ENCODE data around the gene SLC7A9. TPM values are rescaled to one million over a fixed set of nuclear protein-coding genes. Genes with fewer than 3 reads are reported as not detected.

Gene SLC7A9
- total RNA-seq, 1 experiment from 2014 or later: 0.11 TPM

DNA sequence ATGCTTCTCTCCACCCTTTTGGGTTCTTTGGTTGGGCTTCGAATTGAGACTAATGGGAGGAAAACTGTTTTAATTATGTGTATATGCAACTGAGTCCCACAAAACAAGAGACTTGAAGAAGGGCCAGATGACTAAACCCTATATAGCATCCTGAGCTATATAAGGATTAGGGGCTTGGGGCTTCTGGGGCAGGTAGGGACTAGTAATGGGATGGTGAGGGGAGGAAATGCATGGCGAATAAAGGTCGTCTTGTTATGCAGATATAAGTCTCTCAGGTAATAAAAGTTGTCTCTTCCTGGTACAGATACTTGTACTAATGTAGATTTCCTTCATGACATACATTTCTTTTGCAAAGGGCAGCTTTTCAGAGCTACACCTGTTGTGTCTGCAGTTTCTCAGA lies 2.8 kb upstream of the SLC7A9 start:
- no peak for ATAC-seq
- H3K9me3 Mint-ChIP-seq: peaks cover 8% of the 10 kb centered on the region
- H3K27me3 Mint-ChIP-seq (ENCODE audit: low read depth): no peaks in the 10 kb centered on the region
- H3K4me3 Mint-ChIP-seq: no peak overlapping the region
- ChIA-PET CTCF (no interaction called here), POLR2A (no interaction called here)
- TF ChIP-seq, protein P1, sequence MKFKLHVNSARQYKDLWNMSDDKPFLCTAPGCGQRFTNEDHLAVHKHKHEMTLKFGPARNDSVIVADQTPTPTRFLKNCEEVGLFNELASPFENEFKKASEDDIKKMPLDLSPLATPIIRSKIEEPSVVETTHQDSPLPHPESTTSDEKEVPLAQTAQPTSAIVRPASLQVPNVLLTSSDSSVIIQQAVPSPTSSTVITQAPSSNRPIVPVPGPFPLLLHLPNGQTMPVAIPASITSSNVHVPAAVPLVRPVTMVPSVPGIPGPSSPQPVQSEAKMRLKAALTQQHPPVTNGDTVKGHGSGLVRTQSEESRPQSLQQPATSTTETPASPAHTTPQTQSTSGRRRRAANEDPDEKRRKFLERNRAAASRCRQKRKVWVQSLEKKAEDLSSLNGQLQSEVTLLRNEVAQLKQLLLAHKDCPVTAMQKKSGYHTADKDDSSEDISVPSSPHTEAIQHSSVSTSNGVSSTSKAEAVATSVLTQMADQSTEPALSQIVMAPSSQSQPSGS (CRISPR knock-in tag; IDR thresholded peaks at IDR 0.05; ENCODE audit: borderline replicate concordance, low read depth): no peak
- no peak for TF ChIP-seq CREM (CRISPR knock-in tag; IDR thresholded peaks at IDR 0.05)
- TF ChIP-seq JAZF1 (CRISPR knock-in tag; IDR thresholded peaks at IDR 0.05): no peak
- TF ChIP-seq, protein P2, sequence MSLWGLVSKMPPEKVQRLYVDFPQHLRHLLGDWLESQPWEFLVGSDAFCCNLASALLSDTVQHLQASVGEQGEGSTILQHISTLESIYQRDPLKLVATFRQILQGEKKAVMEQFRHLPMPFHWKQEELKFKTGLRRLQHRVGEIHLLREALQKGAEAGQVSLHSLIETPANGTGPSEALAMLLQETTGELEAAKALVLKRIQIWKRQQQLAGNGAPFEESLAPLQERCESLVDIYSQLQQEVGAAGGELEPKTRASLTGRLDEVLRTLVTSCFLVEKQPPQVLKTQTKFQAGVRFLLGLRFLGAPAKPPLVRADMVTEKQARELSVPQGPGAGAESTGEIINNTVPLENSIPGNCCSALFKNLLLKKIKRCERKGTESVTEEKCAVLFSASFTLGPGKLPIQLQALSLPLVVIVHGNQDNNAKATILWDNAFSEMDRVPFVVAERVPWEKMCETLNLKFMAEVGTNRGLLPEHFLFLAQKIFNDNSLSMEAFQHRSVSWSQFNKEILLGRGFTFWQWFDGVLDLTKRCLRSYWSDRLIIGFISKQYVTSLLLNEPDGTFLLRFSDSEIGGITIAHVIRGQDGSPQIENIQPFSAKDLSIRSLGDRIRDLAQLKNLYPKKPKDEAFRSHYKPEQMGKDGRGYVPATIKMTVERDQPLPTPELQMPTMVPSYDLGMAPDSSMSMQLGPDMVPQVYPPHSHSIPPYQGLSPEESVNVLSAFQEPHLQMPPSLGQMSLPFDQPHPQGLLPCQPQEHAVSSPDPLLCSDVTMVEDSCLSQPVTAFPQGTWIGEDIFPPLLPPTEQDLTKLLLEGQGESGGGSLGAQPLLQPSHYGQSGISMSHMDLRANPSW (CRISPR knock-in tag; conservative IDR thresholded peaks at IDR 0.05; ENCODE audit: low read depth): no peak
- no peak for TF ChIP-seq MXD4 (CRISPR knock-in tag; IDR thresholded peaks at IDR 0.05; ENCODE audit: borderline replicate concordance)
- TF ChIP-seq, protein P3, sequence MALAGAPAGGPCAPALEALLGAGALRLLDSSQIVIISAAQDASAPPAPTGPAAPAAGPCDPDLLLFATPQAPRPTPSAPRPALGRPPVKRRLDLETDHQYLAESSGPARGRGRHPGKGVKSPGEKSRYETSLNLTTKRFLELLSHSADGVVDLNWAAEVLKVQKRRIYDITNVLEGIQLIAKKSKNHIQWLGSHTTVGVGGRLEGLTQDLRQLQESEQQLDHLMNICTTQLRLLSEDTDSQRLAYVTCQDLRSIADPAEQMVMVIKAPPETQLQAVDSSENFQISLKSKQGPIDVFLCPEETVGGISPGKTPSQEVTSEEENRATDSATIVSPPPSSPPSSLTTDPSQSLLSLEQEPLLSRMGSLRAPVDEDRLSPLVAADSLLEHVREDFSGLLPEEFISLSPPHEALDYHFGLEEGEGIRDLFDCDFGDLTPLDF (CRISPR knock-in tag; IDR thresholded peaks at IDR 0.05): no peak
- TF ChIP-seq KAT7 (CRISPR knock-in tag; IDR thresholded peaks at IDR 0.05; ENCODE audit: borderline replicate concordance): no peak
- TF ChIP-seq, protein P4, sequence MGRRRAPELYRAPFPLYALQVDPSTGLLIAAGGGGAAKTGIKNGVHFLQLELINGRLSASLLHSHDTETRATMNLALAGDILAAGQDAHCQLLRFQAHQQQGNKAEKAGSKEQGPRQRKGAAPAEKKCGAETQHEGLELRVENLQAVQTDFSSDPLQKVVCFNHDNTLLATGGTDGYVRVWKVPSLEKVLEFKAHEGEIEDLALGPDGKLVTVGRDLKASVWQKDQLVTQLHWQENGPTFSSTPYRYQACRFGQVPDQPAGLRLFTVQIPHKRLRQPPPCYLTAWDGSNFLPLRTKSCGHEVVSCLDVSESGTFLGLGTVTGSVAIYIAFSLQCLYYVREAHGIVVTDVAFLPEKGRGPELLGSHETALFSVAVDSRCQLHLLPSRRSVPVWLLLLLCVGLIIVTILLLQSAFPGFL (CRISPR knock-in tag; IDR thresholded peaks at IDR 0.05; ENCODE audit: borderline replicate concordance): no peak
- no peak for TF ChIP-seq ELF4 (CRISPR knock-in tag; IDR thresholded peaks at IDR 0.05; ENCODE audit: low read depth)
- TF ChIP-seq TEAD4 (CRISPR knock-in tag; IDR thresholded peaks at IDR 0.05): no peak
- TF ChIP-seq, protein P5, sequence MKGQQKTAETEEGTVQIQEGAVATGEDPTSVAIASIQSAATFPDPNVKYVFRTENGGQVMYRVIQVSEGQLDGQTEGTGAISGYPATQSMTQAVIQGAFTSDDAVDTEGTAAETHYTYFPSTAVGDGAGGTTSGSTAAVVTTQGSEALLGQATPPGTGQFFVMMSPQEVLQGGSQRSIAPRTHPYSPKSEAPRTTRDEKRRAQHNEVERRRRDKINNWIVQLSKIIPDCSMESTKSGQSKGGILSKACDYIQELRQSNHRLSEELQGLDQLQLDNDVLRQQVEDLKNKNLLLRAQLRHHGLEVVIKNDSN (CRISPR knock-in tag; IDR thresholded peaks at IDR 0.05): no peak
- TF ChIP-seq NR1H2 (CRISPR knock-in tag; IDR thresholded peaks at IDR 0.05): no peak
- no peak for TF ChIP-seq ZNF396 (CRISPR knock-in tag; IDR thresholded peaks at IDR 0.05; ENCODE audit: borderline replicate concordance)
- no peak for TF ChIP-seq ZNF121 (CRISPR knock-in tag; IDR thresholded peaks at IDR 0.05)
- no peaks in the 10 kb centered on the region; the same call in 1 of the 2 replicates for H3K36me3 Mint-ChIP-seq
- H3K27ac Mint-ChIP-seq: no peak overlapping the region
- DNase-seq (ENCODE audit: low spot score): no peak
- peaks cover 22% of the 10 kb centered on the region for H3K4me1 Mint-ChIP-seq

DNA sequence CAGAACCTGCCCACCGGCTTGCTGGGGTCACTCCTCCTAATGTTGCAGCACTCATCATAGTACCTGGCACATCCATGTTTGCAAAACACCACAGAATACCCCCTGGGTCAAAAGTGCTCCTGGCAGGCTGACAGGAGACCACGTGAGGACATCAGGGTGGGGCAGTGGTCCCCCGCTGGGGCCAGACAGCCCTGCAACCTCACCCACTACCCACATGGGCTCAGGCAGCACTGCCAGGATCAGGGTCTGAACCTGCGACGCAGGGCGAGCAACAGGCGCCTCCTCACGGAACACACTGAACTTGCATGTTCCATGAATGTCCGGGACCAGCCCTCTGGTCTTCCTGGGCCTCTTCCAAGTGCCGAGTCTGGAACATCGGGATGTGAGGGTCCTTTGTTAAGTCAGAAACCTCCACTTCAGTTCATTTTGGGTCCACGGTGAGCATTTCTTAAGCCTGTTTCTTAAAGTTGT lies 1.4 kb upstream of the SLC7A9 start:
- ATAC-seq: no peak
- TF ChIP-seq, protein P6, sequence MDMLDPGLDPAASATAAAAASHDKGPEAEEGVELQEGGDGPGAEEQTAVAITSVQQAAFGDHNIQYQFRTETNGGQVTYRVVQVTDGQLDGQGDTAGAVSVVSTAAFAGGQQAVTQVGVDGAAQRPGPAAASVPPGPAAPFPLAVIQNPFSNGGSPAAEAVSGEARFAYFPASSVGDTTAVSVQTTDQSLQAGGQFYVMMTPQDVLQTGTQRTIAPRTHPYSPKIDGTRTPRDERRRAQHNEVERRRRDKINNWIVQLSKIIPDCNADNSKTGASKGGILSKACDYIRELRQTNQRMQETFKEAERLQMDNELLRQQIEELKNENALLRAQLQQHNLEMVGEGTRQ (CRISPR knock-in tag; IDR thresholded peaks at IDR 0.05): no peak
- TF ChIP-seq SOX15 (CRISPR knock-in tag; IDR thresholded peaks at IDR 0.05): no peak
- TF ChIP-seq ZNF317 (CRISPR knock-in tag; IDR thresholded peaks at IDR 0.05; ENCODE audit: borderline replicate concordance, low read depth): no peak
- CTCF ChIA-PET: interaction anchor here (0.6 to 1.0 kb wide), 2 partner anchors 151 to 346 kb away, joined by 3 to 4 read pairs; no protein-coding TSS in a partner anchor
- Mint-ChIP-seq H3K36me3 (no peaks in the 10 kb centered on the region; the same call in 1 of the 2 replicates), H3K27ac (no peak overlapping the region), H3K4me1 (peaks cover 22% of the 10 kb centered on the region), H3K27me3 (ENCODE audit: low read depth) (no peaks in the 10 kb centered on the region), H3K9me3 (peaks cover 8% of the 10 kb centered on the region), H3K4me3 (no peak overlapping the region)
- no peak for DNase-seq (ENCODE audit: low spot score)
- POLR2A ChIA-PET: interaction anchor here (0.7 kb wide), 1 partner anchor 91 kb away, joined by 3 read pairs; no protein-coding TSS in a partner anchor

Data from WTC11 (cell line).